Stimulated activated CD8-positive, alpha-beta memory T cell treated with anti-CD3 and anti-CD28 coated beads, Interleukin-12 subunit alpha, Interleukin-12 subunit beta, amount 100 ng/mL, for 24 hours (primary cell): ENCODE measurements around the gene SLC9C2.
"Not testable (repeated sequence)": the region's sequence is repeated elsewhere in the genome, so short reads cannot be mapped to it uniquely, and the experiment has no call there.

Experiments
- DNase-seq: peaks from one replicate; pipeline ENCODE4 v3.0.0-alpha.2; 2020; ENCODE audit errors: extremely low read depth

SLC9C2 gene

DNA sequence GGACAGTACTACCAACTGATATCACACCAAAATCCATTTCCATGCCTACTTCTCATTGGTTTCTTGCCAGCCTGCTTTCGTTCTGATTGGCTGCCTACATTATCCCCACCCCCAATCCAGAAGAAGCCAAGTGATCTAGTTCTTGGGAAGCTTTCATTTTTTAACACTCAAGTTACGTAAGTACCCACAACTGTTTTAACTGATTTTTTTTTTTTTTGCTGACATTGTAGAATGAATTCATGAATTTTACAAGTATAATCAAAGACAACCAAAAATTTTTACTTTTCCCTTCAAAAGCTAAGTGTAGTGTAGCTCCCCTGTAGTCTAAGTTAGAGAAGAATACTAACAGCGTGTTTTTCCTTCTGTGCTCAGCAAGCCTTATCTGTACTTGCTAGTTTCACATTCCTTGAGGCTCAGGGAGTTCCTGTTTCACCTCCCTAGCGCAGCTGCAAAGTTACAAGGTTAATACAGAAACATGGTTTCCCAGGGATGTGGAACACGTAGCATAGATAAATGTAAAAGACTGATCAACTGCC, at the start of gene SLC9C2:
Gene SLC9C2, minus strand, starts transcription at position 17 of the 536 bp plus-strand sequence. CDS start 1,296 bp downstream, outside the sequence.
- DNase-seq: no peak

- no peak for DNase-seq
Measured at GRCh38 chr1:173648880-173649605, 46.2 kb upstream of the SLC9C2 start.

GRCh38 chr1:173646656-173647055, 43.8 kb upstream of the SLC9C2 start:
- no peak for DNase-seq

DNA sequence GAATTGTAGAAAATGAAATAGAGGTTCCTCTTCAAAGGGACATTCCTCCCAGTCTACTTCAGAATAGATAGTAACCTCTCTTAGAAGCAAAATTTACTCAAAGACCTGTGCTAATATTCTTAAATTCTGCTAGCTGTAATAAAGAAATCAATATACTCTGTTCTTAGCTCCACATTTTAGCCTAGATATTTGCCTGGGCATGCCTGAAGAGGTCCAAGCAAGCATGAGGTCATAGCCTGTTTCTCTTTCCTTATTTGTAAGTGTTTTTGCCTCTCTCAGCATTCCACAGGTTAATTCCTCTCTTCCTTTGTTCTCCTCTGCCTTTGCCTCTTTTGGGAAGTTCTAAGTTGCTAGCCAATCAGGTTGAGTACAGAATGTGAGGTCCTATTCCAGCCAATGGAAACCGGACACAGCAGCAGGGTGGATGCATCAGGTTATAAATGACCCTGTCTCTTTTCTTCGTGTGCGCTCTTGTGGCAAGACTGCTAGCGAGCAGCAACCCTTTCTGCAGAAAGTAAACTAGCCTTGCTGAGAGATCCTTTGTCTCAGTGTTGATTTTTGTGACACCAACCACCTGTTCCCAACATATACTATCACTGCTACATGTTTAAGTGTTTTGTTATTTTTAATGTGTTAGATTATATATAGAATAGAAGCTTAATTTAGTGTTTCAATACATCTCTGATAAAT, 39.7 kb upstream of the SLC9C2 start:
- DNase-seq: not testable (repeated sequence)

GRCh38 chr1:173639102-173639501, 36.2 kb upstream of the SLC9C2 start:
- no peak for DNase-seq

DNA sequence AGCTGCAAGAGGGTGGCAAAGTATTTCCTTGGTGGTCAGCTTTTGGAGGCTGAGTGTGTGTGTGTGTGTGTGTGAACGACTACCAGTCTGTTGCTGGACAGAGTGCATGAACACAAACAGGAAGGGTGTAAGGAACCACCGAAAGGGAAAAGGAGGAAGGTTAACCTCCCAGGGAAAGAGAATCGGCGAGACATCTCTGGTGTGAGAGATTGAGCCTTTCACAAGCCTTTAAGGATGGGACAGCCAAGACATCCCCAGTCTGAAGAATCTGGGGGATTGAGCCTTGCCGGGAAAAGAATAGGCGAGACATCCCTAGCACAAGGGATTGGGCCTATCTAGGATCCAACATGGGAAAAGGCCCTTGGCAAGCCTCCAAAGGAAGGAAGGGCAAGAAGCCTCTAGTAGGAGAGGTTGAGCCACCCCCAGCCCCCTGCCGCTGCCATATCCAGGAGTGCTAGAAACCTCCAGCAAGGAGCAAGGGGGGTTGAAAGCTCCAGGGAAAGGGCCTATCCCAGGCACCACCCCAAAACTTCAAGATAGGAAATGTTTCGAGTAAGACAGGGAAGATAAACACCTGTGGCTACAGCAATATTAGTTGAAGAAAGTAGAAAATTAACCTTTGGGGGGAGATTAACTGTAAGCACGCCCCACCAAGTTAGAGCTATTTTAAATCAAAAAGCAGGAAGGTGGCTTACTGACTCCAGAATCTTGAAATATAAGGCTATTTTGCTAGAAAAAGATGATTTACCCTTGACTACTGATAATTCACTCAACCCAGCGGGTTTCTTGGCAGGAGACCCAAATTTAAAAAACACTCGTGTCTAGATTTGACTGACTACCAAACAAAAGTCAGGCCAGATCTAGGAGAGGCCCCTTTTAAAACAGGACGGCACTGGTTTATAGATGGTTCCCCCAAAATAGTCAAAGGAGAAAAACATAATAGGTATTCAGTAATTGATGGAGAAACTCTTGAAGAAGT, 35.5 kb upstream of the SLC9C2 start:
- DNase-seq: no peak

GRCh38 chr1:173637236-173638042, 34.6 kb upstream of the SLC9C2 start:
- not testable (repeated sequence) for DNase-seq

DNA sequence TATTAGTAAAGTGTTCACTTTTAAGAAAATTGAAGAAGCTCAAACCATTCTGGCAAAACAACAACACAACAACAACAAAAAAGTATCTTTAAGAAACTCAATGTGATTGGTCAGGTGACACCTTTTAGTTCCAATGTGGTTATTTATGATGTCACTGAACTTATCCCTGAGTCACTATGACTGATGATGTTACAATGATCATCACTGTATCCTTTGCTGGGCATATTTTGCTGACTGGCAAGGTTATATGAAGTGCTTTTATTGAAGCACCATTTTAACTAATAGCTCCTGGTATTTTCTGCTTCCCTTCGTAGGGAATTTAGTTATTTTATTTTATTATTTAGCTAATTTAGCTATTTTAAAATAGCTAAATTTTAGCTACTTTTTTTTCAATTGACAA, 32.2 kb upstream of the SLC9C2 start, which contains the start of gene TEX50:
Gene TEX50, plus strand, starts transcription at position 223 of the 400 bp plus-strand sequence. CDS start 184 bp downstream, outside the sequence.
- DNase-seq: no peak

- no peak for DNase-seq
Measured at GRCh38 chr1:173628888-173629287, 26.0 kb upstream of the SLC9C2 start.

GRCh38 chr1:173627269-173627668, 24.4 kb upstream of the SLC9C2 start:
- no peak for DNase-seq

- no peak for DNase-seq
Measured at GRCh38 chr1:173616859-173617258, 14.0 kb upstream of the SLC9C2 start.

- DNase-seq: not testable (repeated sequence)
Measured at GRCh38 chr1:173613086-173613485, 10.2 kb upstream of the SLC9C2 start.

DNA sequence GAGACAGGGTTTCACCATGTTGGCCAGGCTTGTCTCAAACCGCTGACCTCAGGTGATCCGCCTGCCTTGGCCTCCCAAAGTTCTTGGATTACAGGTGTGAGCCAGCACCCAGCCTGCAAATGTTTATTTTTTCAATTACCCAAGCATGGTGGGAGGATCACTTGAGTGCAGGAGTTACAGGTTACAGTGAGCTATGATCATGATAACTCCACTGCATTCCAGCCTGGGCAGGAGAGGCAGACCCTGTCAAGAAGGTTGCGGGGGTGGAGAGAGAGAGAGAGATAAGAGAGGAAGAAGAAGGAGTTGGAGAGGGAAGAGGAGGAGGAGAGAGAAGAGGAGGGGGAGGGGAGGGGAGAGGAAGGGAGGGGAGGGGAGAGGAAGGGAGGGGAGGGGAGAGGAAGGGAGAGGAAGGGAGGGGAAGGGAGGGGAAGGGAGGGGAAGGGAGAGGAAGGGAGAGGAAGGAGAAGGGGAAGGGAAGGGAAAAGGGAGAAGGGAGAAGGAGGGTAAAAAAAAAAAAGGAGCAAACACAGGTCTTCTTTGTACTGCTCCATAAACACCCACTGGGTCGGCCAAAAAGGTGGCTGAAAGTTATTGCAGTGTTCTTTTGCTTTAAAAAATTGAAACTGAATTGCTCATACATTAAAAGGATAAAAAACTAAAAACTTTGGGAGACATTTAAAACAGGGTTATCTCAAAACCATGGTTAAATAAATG, 5.8 kb upstream of the SLC9C2 start:
- DNase-seq: no peak

DNA sequence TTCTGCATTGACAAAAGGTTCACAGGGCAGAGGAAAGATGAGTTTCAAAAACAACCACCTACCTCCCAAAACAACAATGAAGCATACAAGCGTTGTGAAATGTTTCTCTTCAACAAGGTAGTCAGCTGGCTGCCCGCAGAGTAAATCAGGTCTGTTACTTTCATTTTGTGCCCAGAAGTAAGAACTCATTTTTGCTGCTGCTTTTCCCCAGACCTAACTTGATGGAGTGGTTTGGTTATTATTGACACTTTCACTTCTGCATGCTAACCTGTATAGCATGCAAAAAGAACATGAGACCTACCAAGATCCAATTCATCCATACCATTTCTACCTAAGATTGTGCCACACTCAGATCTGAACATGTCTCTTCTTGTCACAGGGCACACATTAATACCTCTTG, 1.3 kb downstream of the SLC9C2 start:
- DNase-seq: no peak

DNA sequence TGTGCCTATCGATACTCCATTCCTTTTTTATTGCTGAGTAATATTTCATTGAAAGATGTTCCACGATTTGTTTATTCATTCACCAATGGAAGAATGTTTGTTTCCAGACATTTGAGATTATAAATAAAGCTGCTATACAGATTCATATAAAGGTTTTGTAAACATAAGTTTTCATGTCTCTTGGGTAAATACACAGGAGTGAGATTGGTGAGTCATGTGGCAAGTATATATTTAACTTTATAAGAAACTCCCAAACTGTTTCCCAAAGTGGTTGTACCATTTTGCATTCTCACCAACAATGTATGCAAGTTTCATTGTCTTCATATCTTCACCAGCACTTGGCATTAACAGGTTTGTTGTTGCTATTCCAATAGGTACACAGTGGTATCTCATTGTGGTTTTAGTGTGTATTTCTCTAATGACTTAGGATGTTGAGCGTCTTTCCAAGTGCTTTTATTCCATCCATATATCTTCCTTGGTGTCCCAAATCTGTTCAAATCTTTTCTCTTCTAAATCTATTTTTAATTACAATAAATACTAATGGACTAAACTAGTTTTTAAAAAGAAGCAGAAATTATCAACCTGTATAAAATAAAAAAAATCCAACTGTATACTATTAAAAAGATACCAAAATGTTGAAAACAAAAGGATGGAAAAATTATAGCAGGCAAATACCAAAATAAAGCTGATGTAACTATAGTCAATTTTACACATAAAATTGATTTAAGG, 6.6 kb downstream of the SLC9C2 start:
- DNase-seq: no peak

DNA sequence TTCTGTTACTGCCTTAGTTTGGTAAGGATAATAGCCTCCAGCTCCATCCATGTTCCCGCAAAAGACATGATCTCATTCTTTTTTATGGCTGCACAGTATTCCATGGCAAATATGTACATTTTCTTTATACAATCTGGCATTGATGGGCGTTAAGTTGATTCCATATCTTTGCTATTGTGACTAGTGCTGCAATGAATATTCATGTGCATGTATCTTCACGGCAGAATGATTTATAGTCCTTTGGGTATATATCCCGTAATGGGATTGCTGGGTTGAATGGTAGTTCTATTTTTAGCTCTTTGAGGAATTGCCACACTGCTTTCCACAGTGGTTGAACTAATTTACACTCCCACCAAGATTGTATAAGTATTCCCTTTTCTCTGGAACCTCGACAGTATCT, 11.7 kb downstream of the SLC9C2 start:
- DNase-seq: not testable (repeated sequence)

DNA sequence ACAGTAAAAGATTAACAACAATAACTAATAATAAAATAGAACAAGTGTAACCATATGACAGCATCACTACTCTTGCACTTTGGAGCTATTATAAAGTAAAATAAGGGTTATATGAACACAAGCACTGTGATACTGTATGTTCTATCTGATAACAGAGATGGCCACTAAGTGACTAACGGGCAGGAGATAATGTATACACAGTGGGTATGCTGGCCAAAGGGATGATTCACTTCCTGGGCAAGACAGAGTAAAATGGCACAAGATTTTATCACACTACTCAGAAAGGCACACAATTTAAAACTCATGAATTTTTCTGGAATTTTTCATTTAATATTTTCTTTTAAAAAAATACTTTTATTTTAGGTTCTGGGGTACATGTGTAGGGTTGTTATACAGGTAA, 12.3 kb downstream of the SLC9C2 start:
- DNase-seq: no peak

GRCh38 chr1:173581383-173582079, 21.3 kb downstream of the SLC9C2 start:
- no peak for DNase-seq

DNA sequence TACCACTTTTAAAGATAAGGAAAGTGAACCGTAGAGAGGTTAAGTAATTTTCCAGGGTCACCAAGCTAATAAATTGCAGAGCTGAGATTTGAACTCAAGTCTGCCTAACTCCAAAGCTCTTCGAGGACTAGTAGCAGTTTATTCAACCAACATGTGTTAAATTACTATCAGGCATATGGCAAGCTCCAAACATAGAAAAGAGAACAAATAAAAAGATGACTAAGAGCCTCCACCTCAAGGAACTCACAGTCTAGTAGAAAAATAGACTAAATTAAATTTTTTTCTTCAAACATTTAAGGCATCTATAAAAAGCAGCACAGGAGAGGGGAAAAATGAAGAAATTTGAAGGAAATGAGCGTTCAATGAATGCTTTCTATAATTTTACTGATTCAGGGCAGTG, 22.2 kb downstream of the SLC9C2 start:
- no peak for DNase-seq
